Activated CD8-positive, alpha-beta T cell treated with anti-CD3 and anti-CD28 coated beads for 36 hours (primary cell): ENCODE data around the gene SFRP2. TPM values are rescaled to one million over a fixed set of nuclear protein-coding genes. Genes with fewer than 3 reads are reported as not detected.
A peak's percentile ranks its signal among the peaks of the same experiment; 100 is the strongest.

ENCODE experiments used
- ATAC-seq: fragments of 200-7000 bp; cut with Tn5 transposase; one replicate; pipeline ENCODE4 v1.10.0; 2021; ENCODE audit warnings: mild to moderate bottlenecking, moderate library complexity
- CTCF ChIA-PET: fragments of 350-600 bp; sonication (Branson Sonifier 250); formaldehyde crosslinking; loops from one replicate; lab custom pipeline; 2021; ENCODE audit warnings: antibody characterized with exemption; lab: Charles Lee
- POLR2A ChIA-PET: fragments of 350-600 bp; sonication (Branson Sonifier 250); formaldehyde crosslinking; loops from one replicate; lab custom pipeline; 2021; ENCODE audit warnings: antibody characterized with exemption; lab: Charles Lee
- DNase-seq: peaks from one replicate; pipeline ENCODE4 v3.0.0-alpha.2; 2020
- H3K27ac Mint-ChIP-seq: one replicate; pipeline ENCODE4 v1.8.0; 2021; ENCODE audit warnings: mild to moderate bottlenecking, mixed read lengths
- H3K27me3 Mint-ChIP-seq: one replicate; pipeline ENCODE4 v1.8.0; 2021; ENCODE audit warnings: mixed read lengths
- H3K36me3 Mint-ChIP-seq: one replicate; pipeline ENCODE4 v1.8.0; 2021; ENCODE audit warnings: low read depth, mixed read lengths
- H3K4me1 Mint-ChIP-seq: one replicate; pipeline ENCODE4 v1.8.0; 2021; ENCODE audit warnings: low read depth, mixed read lengths
- H3K4me3 Mint-ChIP-seq: one replicate; pipeline ENCODE4 v1.8.0; 2021; ENCODE audit warnings: mild to moderate bottlenecking, moderate library complexity, mixed read lengths
- H3K9me3 Mint-ChIP-seq: one replicate; pipeline ENCODE4 v1.8.0; 2021; ENCODE audit warnings: mixed read lengths
- CTCF ChIP-seq: fragments of 200-600 bp; IDR thresholded peaks from one replicate; pipeline ENCODE4 v1.8.0; 2022; ENCODE audit warnings: antibody characterized with exemption, mild to moderate bottlenecking
- intact Hi-C: fragments of 100-400 bp; cut with micrococcal nuclease; formaldehyde crosslinking; loops from one replicate; pipeline ENCODE4 v1.10.0; 2022
- total RNA-seq, 2 experiments: library from RNA; stranded (reverse); gene quantifications; one replicate each; pipeline ENCODE4 v1.2.3, GENCODE V29; 2021

Gene SFRP2
- total RNA-seq, 2 experiments from 2014 or later, result not detected

- ChIA-PET POLR2A (interaction anchor here (1.5 kb wide), 1 partner anchor 209 kb away, joined by 3 read pairs; no protein-coding TSS in a partner anchor), CTCF (interaction anchor here (1.4 to 3.3 kb wide), 3 partner anchors 23 to 231 kb away, joined by 4 to 34 read pairs (median 5); no protein-coding TSS in a partner anchor)
- no peak overlapping the region for H3K27ac Mint-ChIP-seq
- DNase-seq (peak; percentile 18), ATAC-seq (no peak)
- peak overlapping the region; percentile 38 for H3K4me3 Mint-ChIP-seq
- H3K4me1 Mint-ChIP-seq, result peaks cover 41% of the 10 kb centered on the region
- no peaks in the 10 kb centered on the region for H3K9me3 Mint-ChIP-seq
- intact Hi-C loops, result loop anchor here (5.0 kb wide), 1 partner anchor 229 kb away; no protein-coding TSS in a partner anchor
- H3K27me3 Mint-ChIP-seq, result peaks cover 66% of the 10 kb centered on the region
- TF ChIP-seq CTCF, result no peak
- no peaks in the 10 kb centered on the region for H3K36me3 Mint-ChIP-seq
Observed at GRCh38 chr4:153788051-153788412, 851 bp downstream of the SFRP2 start.

GRCh38 chr4:153787575-153787974, 1.3 kb downstream of the SFRP2 start:
- H3K27me3 Mint-ChIP-seq, result peaks cover 65% of the 10 kb centered on the region
- peaks cover 38% of the 10 kb centered on the region for H3K4me1 Mint-ChIP-seq
- H3K36me3 Mint-ChIP-seq, result no peaks in the 10 kb centered on the region
- H3K9me3 Mint-ChIP-seq, result no peaks in the 10 kb centered on the region
- H3K4me3 Mint-ChIP-seq, result no peak overlapping the region
- ChIA-PET CTCF (interaction anchor here (1.4 to 3.3 kb wide), 5 partner anchors 23 to 295 kb away, joined by 4 to 34 read pairs (median 8); no protein-coding TSS in a partner anchor), POLR2A (interaction anchor here (0.9 to 1.5 kb wide), 2 partner anchors 9 to 209 kb away, joined by 3 read pairs; no protein-coding TSS in a partner anchor)
- DNase-seq (no peak), ATAC-seq (no peak)
- H3K27ac Mint-ChIP-seq, result no peak overlapping the region
- intact Hi-C loops, result loop anchor here (5.0 kb wide), 1 partner anchor 230 kb away; no protein-coding TSS in a partner anchor
- TF ChIP-seq CTCF, result no peak

GRCh38 chr4:153787061-153787560, 1.8 kb downstream of the SFRP2 start:
- ATAC-seq (no peak), DNase-seq (no peak)
- intact Hi-C loops, result loop anchor here (5.0 kb wide), 1 partner anchor 230 kb away; no protein-coding TSS in a partner anchor
- H3K36me3 Mint-ChIP-seq, result no peaks in the 10 kb centered on the region
- ChIA-PET POLR2A (interaction anchor here (0.9 to 1.5 kb wide), 2 partner anchors 10 to 210 kb away, joined by 3 read pairs; no protein-coding TSS in a partner anchor), CTCF (interaction anchor here (1.0 to 3.3 kb wide), 9 partner anchors 9 to 295 kb away, joined by 3 to 34 read pairs (median 8); no protein-coding TSS in a partner anchor)
- H3K27me3 Mint-ChIP-seq, result peaks cover 65% of the 10 kb centered on the region
- no peak overlapping the region for H3K4me3 Mint-ChIP-seq
- no peak overlapping the region for H3K27ac Mint-ChIP-seq
- no peaks in the 10 kb centered on the region for H3K9me3 Mint-ChIP-seq
- peaks cover 35% of the 10 kb centered on the region for H3K4me1 Mint-ChIP-seq
- no peak for TF ChIP-seq CTCF

- TF ChIP-seq CTCF, result peak; percentile 62
- ATAC-seq, result no peak
- H3K4me3 Mint-ChIP-seq, result no peak overlapping the region
- H3K27me3 Mint-ChIP-seq, result peaks cover 55% of the 10 kb centered on the region
- H3K9me3 Mint-ChIP-seq, result no peaks in the 10 kb centered on the region
- no peak overlapping the region for H3K27ac Mint-ChIP-seq
- DNase-seq, result no peak
- intact Hi-C loops, result loop anchor here (5.0 kb wide), 1 partner anchor 231 kb away; no protein-coding TSS in a partner anchor
- ChIA-PET CTCF (interaction anchor here (0.6 to 3.3 kb wide), 27 partner anchors 9 to 677 kb away, joined by 3 to 34 read pairs (median 4); no protein-coding TSS in a partner anchor), POLR2A (interaction anchor here (1.5 kb wide), 1 partner anchor 211 kb away, joined by 3 read pairs; no protein-coding TSS in a partner anchor)
- peaks cover 25% of the 10 kb centered on the region for H3K4me1 Mint-ChIP-seq
- no peaks in the 10 kb centered on the region for H3K36me3 Mint-ChIP-seq
Observed at GRCh38 chr4:153785910-153786721, 2.8 kb downstream of the SFRP2 start.
